Measurements from ENCODE around the gene TFPI. TPM values are rescaled to one million over a fixed set of nuclear protein-coding genes. Genes with fewer than 3 reads are reported as not detected.

Gene TFPI
- total and polyA plus RNA-seq, 9 donors, result 23.3 to 98.0 (median 48.8) TPM

- no peaks in the 10 kb centered on the region for H3K4me1 ChIP-seq (ENCODE audit: insufficient read depth)
- no peak overlapping the region for H3K27ac ChIP-seq
- peak overlapping the region; percentile 10 for H3K4me3 ChIP-seq
- DNase-seq, result peak; percentile 17 to 36 (median 30)
- H3K36me3 ChIP-seq, result no peaks in the 10 kb centered on the region
- WGBS, 3 donors, result 70 to 84% (median 75%) methylated on average over 28 of the region's 28 CpGs
- intact Hi-C loops (cut with DNase I), result no loop called here
- TF ChIP-seq POLR2A (IDR thresholded peaks at IDR 0.05) (no peak), CTCF (IDR thresholded peaks at IDR 0.05) (no peak), EP300 (IDR thresholded peaks at IDR 0.05) (no peak)
- no peaks in the 10 kb centered on the region for H3K27me3 ChIP-seq
- no peaks in the 10 kb centered on the region for H3K9me3 ChIP-seq
Measured at GRCh38 chr2:187461294-187462261, 92.7 kb downstream of the TFPI start.

- intact Hi-C loops (cut with DNase I), result loop anchor here in 3 of 4 donors (5.0 to 10.0 kb wide), 2 partner anchors 594 to 597 kb away; no protein-coding TSS in a partner anchor
- no peak for DNase-seq
- no peak overlapping the region for H3K4me3 ChIP-seq
- H3K4me1 ChIP-seq (ENCODE audit: insufficient read depth), result no peaks in the 10 kb centered on the region
- no peaks in the 10 kb centered on the region for H3K9me3 ChIP-seq
- 9 to 22% (median 17%) methylated on average over 2 of the region's 2 CpGs for WGBS, 3 donors
- H3K27ac ChIP-seq, result no peak overlapping the region
- H3K27me3 ChIP-seq, result no peaks in the 10 kb centered on the region
- no peaks in the 10 kb centered on the region for H3K36me3 ChIP-seq
- TF ChIP-seq CTCF (IDR thresholded peaks at IDR 0.05) (no peak), EP300 (IDR thresholded peaks at IDR 0.05) (no peak), POLR2A (IDR thresholded peaks at IDR 0.05) (no peak)
Measured at GRCh38 chr2:187459256-187459655, 95.0 kb downstream of the TFPI start.

GRCh38 chr2:187453078-187453641, 101.1 kb downstream of the TFPI start:
- no peaks in the 10 kb centered on the region for H3K9me3 ChIP-seq
- no peaks in the 10 kb centered on the region for H3K36me3 ChIP-seq
- H3K27ac ChIP-seq, result no peak overlapping the region
- 79 to 92% (median 80%) methylated on average over 1 of the region's 1 CpG for WGBS, 3 donors
- no peaks in the 10 kb centered on the region for H3K4me1 ChIP-seq (ENCODE audit: insufficient read depth)
- intact Hi-C loops (cut with DNase I), result loop anchor here in 3 of 4 donors (5.0 to 10.0 kb wide), 2 partner anchors 588 to 591 kb away; no protein-coding TSS in a partner anchor
- no peak overlapping the region for H3K4me3 ChIP-seq
- H3K27me3 ChIP-seq, result no peaks in the 10 kb centered on the region
- TF ChIP-seq EP300 (IDR thresholded peaks at IDR 0.05), result no peak
- peak; percentile 22 to 53 (median 39) for TF ChIP-seq CTCF (IDR thresholded peaks at IDR 0.05)
- no peak for DNase-seq

GRCh38 chr2:187451510-187451909, 102.7 kb downstream of the TFPI start:
- no peak for TF ChIP-seq EP300 (IDR thresholded peaks at IDR 0.05)
- Histone ChIP-seq H3K27me3 (no peaks in the 10 kb centered on the region), H3K4me3 (no peak overlapping the region), H3K4me1 (ENCODE audit: insufficient read depth) (no peaks in the 10 kb centered on the region), H3K9me3 (no peaks in the 10 kb centered on the region), H3K36me3 (no peaks in the 10 kb centered on the region), H3K27ac (no peak overlapping the region)
- intact Hi-C loops (cut with DNase I), result loop anchor here in 3 of 4 donors (5.0 to 10.0 kb wide), 2 partner anchors 587 to 589 kb away; no protein-coding TSS in a partner anchor
- no peak for DNase-seq
